Stimulated activated CD4-positive, alpha-beta T cell treated with anti-CD3 and anti-CD28 coated beads, Interleukin-4, amount 100 ng/mL, for 24 hours (primary cell): ENCODE results near the gene CCNJ.

Experiments
- DNase-seq: peaks from one replicate; pipeline ENCODE4 v3.0.0-alpha.2; 2020

The CCNJ gene

DNA sequence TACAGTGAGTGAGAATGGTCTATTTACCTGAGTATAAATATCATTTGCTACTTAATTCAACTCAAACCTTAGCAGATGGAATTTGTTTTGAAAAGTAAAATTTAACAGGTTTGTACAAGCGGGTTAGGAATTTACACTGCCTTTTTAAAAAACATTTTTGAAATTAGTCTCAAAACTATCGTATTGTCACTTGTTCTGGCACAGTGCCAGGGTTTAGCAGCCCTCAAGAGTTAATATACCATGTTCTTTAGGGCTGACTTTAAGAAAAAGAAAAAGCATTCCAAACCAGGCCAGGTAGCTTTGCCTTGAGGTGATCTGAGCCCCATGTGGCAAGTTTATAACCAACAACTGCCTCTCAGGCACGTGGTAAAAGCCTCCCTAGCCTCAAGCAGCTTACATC is 17.8 kb downstream of the CCNJ start:
- no peak for DNase-seq

DNA sequence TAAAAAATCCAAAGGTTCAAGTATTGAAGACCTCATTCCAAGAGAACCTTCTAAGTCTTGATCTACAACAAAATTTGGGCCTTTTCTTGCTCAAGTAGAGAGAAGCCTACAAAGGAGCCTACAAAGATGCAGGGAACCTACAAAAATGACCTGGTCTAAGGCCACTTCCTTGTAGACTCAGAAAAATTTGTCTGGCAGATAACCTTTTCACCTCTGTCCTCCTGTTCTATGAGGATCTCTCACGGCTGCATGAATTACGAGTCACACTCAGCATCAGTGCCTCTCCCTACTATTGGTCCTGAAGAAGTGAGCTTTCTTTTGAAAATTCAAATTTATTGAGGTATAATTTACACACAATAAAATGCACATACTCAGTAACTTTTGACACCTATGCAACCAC is 29.3 kb downstream of the CCNJ start:
- no peak for DNase-seq

DNA sequence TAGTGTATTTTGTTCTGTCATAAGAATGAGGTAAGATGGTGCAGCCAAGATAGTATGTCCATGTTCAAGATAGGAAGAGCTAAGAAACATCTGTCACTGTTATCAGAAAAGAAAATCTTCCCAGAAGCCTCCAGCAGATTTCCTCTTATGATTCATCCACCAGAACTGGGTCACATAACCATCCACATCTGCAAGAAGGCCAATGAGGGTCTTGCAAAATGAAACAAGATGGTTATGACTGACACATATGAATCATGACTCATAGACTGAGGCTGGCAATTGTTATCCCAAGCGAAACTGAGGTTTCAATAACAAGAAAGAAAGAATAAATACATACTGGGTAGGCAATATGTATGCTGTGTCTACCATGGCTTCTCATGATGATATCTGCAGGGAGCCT is 30.3 kb downstream of the CCNJ start:
- DNase-seq, result peak; percentile 23

DNA sequence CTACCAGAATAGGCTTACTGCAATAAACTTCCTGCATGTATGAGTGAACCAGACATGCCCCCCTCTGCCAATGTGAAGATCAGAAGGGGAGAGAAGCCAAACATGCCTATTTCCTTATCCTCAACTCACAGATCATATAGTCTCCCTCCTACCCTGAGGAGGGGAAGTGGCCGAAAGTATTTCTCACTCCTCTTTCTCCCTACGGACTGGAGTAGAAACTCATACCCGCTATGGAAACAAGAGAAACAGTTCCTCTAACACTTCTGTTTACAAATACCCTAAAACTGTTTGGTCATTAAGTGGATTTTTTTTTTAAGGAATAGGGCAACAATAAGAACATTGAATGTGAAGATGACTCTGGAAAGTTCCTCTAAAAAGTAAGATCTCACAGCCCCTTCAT is 31.4 kb downstream of the CCNJ start:
- DNase-seq, result no peak

DNA sequence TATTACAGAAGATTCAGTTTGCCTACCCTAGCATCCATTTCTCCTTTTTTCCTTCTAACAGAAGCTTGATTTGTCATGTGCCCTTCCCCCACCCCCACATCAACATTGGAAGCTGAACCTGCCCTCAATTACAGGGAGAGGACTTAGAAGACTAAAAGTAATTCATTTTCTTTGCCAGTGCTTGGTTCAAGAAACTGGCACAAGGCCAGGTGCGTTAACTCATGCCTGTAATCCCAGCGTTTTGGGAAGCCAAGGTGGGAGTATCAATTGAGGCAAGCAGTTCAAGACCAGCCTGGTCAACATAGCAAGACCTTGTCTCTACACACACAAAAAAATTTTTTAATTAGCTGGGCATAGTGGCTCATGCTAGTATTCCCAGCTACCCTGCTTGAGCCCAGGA is 32.6 kb downstream of the CCNJ start:
- DNase-seq, result no peak

DNA sequence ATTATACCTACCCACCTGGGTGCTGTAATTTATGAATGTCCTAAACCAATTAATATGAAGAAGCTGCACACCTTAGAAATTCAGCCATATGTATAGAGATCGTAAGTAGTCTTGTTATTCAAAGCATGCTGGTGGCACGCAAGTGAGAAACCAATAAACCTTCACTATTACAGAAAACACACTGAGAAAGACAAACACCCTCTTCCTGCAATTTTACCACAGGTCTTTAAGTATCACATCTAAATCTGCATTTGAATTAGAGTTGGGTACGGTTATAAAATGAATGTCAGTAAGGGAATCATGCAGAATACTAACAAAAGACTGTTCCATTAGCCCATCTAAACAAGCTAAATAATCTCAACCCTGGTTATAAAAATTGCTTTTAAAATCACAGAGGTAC is 33.8 kb downstream of the CCNJ start:
- DNase-seq, result no peak

DNA sequence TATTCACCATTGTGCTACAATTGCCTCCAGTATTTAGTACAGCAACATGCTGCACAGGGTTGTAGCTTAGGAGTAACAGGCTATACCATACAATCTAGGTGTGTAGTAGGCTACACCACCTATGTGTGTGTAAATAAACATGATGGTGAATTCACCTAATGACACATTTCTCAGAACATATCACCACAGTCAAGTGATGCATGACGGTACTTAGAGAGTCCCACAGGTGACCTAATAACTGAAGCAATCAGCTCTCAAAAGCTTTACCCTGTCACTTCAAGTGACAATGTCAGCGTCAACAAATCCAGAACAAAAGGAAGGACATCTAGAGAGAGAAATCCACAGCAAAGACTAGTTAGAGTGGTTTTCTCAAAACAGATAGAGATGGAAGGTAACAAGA is 38.8 kb downstream of the CCNJ start:
- DNase-seq, result no peak

DNA sequence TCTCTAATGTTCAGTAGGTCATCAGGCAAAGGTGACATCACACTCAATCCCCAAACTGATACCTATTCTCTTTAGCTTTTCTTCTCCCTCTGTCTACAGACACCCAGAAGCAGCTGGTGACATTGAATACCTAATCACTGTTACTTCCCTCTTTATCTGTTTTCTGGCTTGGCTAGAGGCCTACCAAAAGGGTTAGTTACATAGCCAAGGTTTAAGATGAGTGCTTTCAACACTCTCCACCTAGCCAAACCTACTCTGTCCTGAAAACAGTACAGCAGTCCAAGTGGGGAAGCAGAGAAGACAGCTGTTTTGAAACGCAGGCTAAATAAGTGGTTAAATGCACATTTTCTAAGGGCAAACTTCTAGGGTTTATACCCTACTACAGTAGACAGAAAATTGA is 39.4 kb downstream of the CCNJ start:
- no peak for DNase-seq

DNA sequence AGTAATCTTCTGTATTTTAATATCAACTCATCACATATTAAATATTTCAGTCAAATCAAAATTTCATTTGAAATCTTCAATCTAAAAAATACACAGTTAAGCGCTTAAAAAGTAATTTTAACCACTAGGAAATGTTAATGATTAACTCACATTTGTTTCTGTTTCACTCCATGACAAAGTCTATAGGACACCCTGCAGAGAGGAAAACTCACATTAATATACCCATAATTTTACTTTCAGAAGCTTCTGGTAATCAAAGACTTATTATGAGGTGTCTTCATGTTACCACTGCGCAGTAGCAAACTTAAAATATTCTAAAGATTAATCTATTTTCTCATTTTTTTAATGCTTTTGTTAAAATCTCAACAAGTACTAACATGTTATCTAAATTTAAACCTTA is 45.7 kb downstream of the CCNJ start:
- no peak for DNase-seq

DNA sequence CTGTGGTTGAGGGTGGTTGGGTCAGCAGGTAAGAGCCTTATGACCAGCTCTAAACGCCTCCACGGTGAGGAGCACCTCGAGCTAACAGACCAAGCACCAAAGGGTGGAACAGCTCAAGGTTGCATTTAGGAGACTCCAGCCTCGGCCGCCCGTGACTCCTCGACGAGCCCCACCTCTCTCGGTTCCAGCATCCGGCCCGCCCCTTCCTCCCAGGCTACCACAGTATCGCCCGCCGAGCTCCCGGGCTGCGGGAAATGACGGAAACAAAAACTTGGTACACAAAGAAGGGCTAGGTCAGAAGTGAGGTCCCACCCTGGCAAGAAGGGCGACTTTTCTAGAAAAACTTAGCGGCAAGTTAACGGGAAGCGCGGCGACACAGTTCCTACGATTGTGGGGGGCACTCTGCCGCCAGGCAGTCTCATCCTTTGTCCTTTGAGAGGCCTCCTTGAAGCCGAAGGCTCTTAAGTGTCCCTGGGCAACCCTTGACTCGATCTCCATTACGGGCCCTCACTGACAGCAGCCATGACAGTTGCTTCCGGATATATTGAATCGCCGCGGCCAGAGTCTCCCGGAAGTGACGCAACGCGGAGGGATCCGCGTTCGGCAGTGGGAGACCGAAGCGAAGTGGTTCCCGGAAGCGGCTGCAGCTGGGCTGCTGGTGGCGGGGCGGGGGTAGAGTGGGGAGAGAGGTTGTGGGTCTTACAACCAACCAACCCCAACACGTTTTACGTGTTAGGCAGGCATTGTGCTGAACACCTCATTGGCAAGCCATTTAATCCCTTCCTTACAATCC is 46.5 kb downstream of the CCNJ start:
- peak; percentile 92 for DNase-seq

DNA sequence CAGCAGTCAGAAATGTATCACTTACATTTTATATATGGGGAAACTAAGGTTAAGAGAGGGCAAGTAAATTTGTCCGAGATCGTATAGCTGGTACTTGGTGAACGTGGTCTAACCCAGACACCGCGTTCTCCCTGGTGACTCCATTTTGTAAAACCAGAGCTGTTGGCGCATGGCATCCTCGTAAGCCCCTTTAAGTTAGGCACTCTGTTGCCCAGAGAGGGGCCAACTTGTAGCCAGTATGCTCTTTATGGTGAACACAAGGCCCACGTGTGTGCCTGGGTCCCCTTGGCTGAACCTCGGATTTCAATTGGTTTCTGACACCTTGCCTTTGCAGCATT is 47.0 kb downstream of the CCNJ start:
- DNase-seq, result no peak

DNA sequence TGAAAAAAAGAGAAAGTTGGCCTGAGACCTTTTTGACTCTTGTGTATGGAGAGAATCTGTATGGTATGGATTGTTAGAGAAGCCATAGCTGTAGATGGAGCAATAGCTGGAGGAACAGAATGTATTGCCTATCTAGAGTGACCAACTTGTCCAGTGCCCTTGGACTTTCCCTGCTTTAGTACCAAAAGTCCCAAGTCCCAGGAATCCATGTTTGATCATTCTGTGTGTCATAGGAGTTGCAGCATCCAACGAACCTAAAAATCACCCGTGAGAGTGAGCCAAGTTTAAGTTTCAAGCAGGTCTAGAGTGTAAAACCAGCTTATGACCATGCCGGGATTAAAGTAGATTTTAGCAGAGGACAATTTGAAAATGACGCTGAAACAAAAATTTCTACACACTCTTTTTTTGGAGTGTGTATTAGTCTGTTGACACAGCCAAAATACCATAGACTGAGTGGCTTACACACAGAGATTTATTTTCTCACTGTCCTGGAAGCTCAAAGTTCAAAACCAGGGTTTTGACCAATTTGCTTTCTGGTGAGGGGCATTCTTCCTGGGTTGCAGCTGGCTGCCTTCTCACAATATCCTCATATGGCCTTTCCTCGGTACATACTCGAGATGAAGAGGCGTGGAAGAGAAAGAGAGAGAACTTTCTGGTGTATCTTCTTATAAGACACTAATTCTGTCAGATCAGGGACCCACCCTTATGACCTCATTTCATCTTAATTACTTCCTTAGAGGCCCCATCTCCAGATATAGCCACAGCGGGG is 49.8 kb downstream of the CCNJ start:
- no peak for DNase-seq

DNA sequence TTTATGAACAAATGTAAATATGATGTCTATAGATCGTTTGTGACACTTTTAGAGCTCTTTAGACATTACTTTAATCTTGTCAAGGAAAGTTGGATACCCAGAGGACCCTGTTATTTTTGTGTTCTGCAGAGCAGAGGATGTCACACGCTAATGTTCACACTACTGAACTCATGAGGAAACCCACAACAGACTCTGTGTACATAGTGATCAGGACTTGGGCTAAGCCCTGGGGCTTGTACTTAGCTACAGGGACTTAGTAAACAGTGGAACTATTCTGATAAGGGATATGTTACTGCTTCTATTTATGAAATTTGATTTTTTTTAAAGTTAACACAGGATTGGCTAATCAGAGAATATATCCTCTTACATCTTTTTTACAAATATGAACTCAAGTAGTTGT is 50.6 kb downstream of the CCNJ start:
- DNase-seq, result no peak

DNA sequence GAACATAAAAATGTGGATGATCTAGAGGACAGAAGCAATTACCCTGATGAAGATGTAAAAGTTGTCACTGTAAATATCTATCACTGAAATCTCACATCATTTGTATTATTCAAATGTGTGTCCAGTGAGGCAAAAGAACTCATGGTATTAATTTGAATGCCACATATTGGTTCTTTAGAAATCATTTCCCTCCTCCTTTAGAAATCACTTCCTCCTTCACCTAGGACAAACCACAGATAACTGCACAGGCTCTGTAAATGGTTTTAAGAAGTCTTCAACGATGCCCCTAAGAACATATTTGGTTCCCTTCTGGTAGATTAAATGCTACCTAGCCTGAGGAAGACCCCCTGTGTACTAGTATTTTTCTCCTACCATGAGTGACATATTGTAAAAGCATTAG is 53.6 kb downstream of the CCNJ start:
- no peak for DNase-seq

DNA sequence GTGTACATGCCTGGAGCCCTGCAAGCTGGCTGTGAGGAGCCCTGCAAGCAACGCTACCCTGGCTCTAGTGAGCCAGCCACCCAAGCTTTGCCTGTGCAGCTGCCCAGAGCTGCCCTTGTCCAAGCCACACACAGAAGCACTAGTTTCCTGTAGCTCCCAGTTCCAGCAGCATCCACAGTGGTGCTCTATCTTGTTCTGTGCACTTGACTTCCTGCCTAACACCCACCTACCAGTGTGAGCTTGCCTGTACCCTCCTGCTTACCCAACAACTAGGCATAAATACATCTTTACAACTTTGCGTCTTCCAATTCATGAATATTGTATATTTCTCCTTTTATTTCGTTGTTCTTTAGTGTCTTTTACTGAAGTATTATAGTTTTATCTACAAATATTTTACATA is 54.5 kb downstream of the CCNJ start:
- DNase-seq, result no peak

DNA sequence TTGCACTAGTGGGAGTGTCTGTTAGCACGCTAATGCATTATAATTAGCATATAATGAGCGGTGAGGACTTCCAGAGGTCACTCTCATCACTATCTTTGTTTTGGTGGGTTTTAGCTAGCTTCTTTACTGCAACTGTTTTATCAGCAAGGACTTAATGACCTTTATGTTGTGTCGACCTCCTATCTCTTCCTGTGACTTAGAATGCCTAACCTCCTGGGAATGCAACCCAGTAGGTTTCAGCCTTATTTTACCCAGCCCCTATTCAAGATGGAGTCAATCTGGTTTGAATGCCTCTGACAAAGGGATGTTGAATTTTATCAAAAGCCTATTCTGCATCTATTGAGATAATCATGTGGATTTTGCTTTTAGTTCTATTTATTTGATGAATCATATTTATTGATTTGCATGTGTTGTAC is 64.2 kb downstream of the CCNJ start:
- DNase-seq, result no peak
